Upper lobe of left lung (tissue), 6 donors: ENCODE results near the gene ROR2. TPM values are rescaled to one million over a fixed set of nuclear protein-coding genes. Genes with fewer than 3 reads are reported as not detected.

Source experiments
- ATAC-seq, 2 donors: fragments of 200-7000 bp; cut with Tn5 transposase; one replicate each; pipeline ENCODE4 v1.9.1; 2022; ENCODE audit warnings: mild to moderate bottlenecking in 2 of 2, moderate library complexity in 2 of 2; ENCODE audit not compliant: low FRiP score in 2 of 2
- DNase-seq, 2 donors: peaks; one replicate each; pipeline ENCODE4 v3.0.0-alpha.2; 2019 to 2020
- H3K27ac ChIP-seq, 4 donors: fragments of 200-600 bp; sonication (generic); one replicate each; pipeline ENCODE4 v1.5.1; 2016 to 2019
- H3K27me3 ChIP-seq, 4 donors: fragments of 200-600 bp; sonication (generic); one replicate each; pipeline ENCODE4 v1.5.1; 2017 to 2019
- H3K36me3 ChIP-seq, 4 donors: fragments of 200-600 bp; sonication (generic); one replicate each; pipeline ENCODE4 v1.5.1; 2016 to 2019
- H3K4me1 ChIP-seq, 4 donors: fragments of 200-600 bp; sonication (generic); one replicate each; pipeline ENCODE4 v1.5.1; 2018 to 2019
- H3K4me3 ChIP-seq, 4 donors: fragments of 200-600 bp; sonication (generic); one replicate each; pipeline ENCODE4 v1.5.1; 2017 to 2019; ENCODE audit warnings: mild to moderate bottlenecking in 2 of 4, moderate library complexity in 1 of 4
- H3K9me3 ChIP-seq, 4 donors: fragments of 200-600 bp; sonication (generic); one replicate each; pipeline ENCODE4 v1.5.1; 2018 to 2019
- EP300 ChIP-seq, 4 donors: sonication (generic); formaldehyde crosslinking; IDR thresholded peaks; one replicate each; pipeline ENCODE4 v1.5.1; 2017; ENCODE audit warnings: antibody characterized with exemption in 4 of 4, control low read depth in 2 of 4
- POLR2A ChIP-seq, 4 donors: fragments of 450-650 bp; IDR thresholded peaks; one replicate each; pipeline ENCODE4 v1.5.1; 2016 to 2017; ENCODE audit warnings: antibody characterized with exemption in 4 of 4, mild to moderate bottlenecking in 2 of 4
- POLR2AphosphoS5 ChIP-seq, 2 donors: sonication (generic); formaldehyde crosslinking; IDR thresholded peaks; one replicate each; pipeline ENCODE4 v1.5.1; 2017; ENCODE audit warnings: antibody characterized with exemption in 2 of 2
- WGBS, 2 donors: methylation state at CpG; one replicate each; pipeline ENCODE4 v1.1.5; 2017 to 2018; 5-methylcytosine and 5-hydroxymethylcytosine counted together
- total RNA-seq, 6 donors: library from RNA; depleted of rRNA in 4 of 6; stranded (reverse); fragments of >200 nt in 4 of 6; gene quantifications; one replicate each; pipeline versions ENCODE4 v1.1.0 to v1.2.1, GENCODE V29; 2016 to 2021
- TF ChIP-seq, protein P1 (sequence below), 6 experiments: fragments of 450-650 bp in 4 of 6; fragments of 200-600 bp in 2 of 6; sonication (generic) in 2 of 6; IDR thresholded peaks; one replicate each; pipeline ENCODE4 v1.5.1; 2016 to 2019; ENCODE audit warnings: antibody characterized with exemption in 6 of 6
- donor health status: DM: no; HTN: no; CAD: no; lungs with moderate emphysema.
- donor health status: DM: no; HTN: yes; CAD: no; lungs with severe emphysema.

Gene ROR2
- total RNA-seq, 6 donors from 2014 or later, result 2.7 to 8.1 (median 3.4) TPM

DNA sequence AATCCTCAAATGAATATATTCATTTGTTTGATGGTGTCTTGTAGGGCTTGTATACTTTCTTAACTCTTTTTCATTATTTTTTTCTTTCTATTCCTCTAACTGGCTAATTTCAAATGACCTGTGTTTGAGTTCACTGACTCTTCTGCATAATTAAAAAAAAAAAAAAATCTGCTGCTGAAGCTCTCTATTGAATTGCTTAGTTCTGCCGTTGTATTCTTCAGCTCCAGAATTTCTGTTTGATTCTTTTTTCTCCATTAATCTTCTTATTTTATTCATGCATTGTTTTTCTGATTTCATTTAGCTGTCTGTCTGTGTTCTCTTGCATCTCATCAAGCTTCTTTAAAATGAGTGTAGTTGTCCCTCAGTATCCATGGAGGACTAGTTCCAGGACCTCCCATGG lies 244.6 kb downstream of the ROR2 start:
- no peak overlapping the region for H3K27ac ChIP-seq
- H3K27me3 ChIP-seq, result no peaks in the 10 kb centered on the region
- ATAC-seq, result no peak
- TF ChIP-seq POLR2A (IDR thresholded peaks at IDR 0.05) (no peak), EP300 (IDR thresholded peaks at IDR 0.05) (no peak), POLR2AphosphoS5 (IDR thresholded peaks at IDR 0.05) (no peak)
- TF ChIP-seq, protein P1, sequence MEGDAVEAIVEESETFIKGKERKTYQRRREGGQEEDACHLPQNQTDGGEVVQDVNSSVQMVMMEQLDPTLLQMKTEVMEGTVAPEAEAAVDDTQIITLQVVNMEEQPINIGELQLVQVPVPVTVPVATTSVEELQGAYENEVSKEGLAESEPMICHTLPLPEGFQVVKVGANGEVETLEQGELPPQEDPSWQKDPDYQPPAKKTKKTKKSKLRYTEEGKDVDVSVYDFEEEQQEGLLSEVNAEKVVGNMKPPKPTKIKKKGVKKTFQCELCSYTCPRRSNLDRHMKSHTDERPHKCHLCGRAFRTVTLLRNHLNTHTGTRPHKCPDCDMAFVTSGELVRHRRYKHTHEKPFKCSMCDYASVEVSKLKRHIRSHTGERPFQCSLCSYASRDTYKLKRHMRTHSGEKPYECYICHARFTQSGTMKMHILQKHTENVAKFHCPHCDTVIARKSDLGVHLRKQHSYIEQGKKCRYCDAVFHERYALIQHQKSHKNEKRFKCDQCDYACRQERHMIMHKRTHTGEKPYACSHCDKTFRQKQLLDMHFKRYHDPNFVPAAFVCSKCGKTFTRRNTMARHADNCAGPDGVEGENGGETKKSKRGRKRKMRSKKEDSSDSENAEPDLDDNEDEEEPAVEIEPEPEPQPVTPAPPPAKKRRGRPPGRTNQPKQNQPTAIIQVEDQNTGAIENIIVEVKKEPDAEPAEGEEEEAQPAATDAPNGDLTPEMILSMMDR (IDR thresholded peaks at IDR 0.05), result no peak
- no peaks in the 10 kb centered on the region for H3K4me1 ChIP-seq
- H3K4me3 ChIP-seq, result no peak overlapping the region
- peaks cover 0 to 16% (median 13%) of the 10 kb centered on the region in 4 donors for H3K9me3 ChIP-seq
- 95 to 96% methylated on average over 1 of the region's 1 CpG for WGBS, 2 donors
- no peaks in the 10 kb centered on the region for H3K36me3 ChIP-seq
- DNase-seq, result no peak

GRCh38 chr9:91700475-91700874 lies 249.6 kb downstream of the ROR2 start:
- ATAC-seq (no peak), DNase-seq (no peak)
- H3K27ac ChIP-seq, result no peak overlapping the region
- no peak overlapping the region for H3K4me3 ChIP-seq
- 88 to 92% methylated on average over 5 of the region's 5 CpGs for WGBS, 2 donors
- H3K4me1 ChIP-seq, result no peaks in the 10 kb centered on the region
- H3K9me3 ChIP-seq, result peaks cover 0 to 9% (median 5%) of the 10 kb centered on the region in 4 donors
- H3K36me3 ChIP-seq, result no peaks in the 10 kb centered on the region
- no peaks in the 10 kb centered on the region for H3K27me3 ChIP-seq
- TF ChIP-seq POLR2AphosphoS5 (IDR thresholded peaks at IDR 0.05) (no peak), EP300 (IDR thresholded peaks at IDR 0.05) (no peak), POLR2A (IDR thresholded peaks at IDR 0.05) (no peak)
- TF ChIP-seq, protein P1 (IDR thresholded peaks at IDR 0.05), result no peak

DNA sequence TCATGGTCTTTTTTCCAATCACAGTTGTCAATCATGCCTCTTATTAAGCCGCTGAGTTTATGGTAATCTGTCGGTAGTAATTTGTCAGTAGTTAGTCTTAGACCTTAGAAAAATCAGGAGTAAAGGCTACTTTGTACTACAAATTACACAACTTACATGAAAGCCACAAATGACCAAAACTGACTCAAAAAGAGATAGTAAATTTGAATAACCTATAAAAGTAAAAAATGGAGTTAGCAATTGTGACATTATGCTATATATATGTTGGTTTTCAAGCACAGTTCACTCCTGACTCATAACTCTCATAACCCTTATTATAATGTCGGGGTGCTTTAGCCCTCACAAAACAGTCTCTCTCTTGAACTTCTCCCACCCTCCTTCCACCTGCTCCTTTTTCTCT lies 251.8 kb downstream of the ROR2 start:
- DNase-seq (no peak), ATAC-seq (no peak)
- 81 to 88% methylated on average over 3 of the region's 3 CpGs for WGBS, 2 donors
- Histone ChIP-seq H3K27ac (no peak overlapping the region), H3K9me3 (no peaks in the 10 kb centered on the region), H3K4me3 (no peak overlapping the region), H3K36me3 (no peaks in the 10 kb centered on the region), H3K4me1 (no peaks in the 10 kb centered on the region), H3K27me3 (no peaks in the 10 kb centered on the region)
- TF ChIP-seq EP300 (IDR thresholded peaks at IDR 0.05) (no peak), POLR2A (IDR thresholded peaks at IDR 0.05) (no peak), POLR2AphosphoS5 (IDR thresholded peaks at IDR 0.05) (no peak)
- TF ChIP-seq, protein P1 (IDR thresholded peaks at IDR 0.05), result no peak

DNA sequence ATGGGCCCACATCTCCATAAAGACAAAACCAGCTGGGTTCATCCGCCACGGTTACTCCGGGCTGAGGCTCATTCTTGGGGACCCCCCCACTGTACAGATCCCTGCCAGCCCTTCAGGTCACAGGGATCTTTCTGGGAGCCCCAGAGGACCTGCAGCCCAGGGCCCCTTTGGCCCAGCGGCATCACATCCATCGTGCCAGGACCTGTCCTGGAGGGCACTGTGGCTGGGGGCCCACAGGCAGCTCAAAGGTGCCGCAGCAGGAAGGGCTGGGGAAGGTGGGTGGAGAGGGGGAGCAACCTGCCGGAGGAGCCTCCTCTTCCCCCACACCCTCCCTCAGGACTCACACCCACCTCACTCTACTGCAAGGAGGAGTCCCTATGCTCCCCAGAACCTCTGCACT lies 252.8 kb downstream of the ROR2 start:
- 79 to 94% methylated on average over 4 to 7 of the region's 7 CpGs for WGBS, 2 donors

More for the DNA sequence above, 252.8 kb downstream of the ROR2 start:
- no peaks in the 10 kb centered on the region for H3K36me3 ChIP-seq
- H3K27ac ChIP-seq, result no peak overlapping the region
- DNase-seq (peak in 1 of 2 donors; percentile 60), ATAC-seq (no peak)
- no peaks in the 10 kb centered on the region for H3K27me3 ChIP-seq
- no peak overlapping the region for H3K4me3 ChIP-seq
- H3K9me3 ChIP-seq, result no peaks in the 10 kb centered on the region
- H3K4me1 ChIP-seq, result no peaks in the 10 kb centered on the region
- TF ChIP-seq EP300 (IDR thresholded peaks at IDR 0.05) (no peak), POLR2A (IDR thresholded peaks at IDR 0.05) (no peak), POLR2AphosphoS5 (IDR thresholded peaks at IDR 0.05) (no peak)
- TF ChIP-seq, protein P1 (IDR thresholded peaks at IDR 0.05), result no peak
